IMR-90 (cell line): ENCODE results near the gene ITGB1. TPM values are rescaled to one million over a fixed set of nuclear protein-coding genes. Genes with fewer than 3 reads are reported as not detected.
A peak's percentile ranks its signal among the peaks of the same experiment; 100 is the strongest.

ENCODE experiments used
- ATAC-seq: fragments of 200-7000 bp; cut with Tn5 transposase; 2 replicates; pipeline ENCODE4 v1.9.1; 2020; ENCODE audit warnings: low read depth, mild to moderate bottlenecking, moderate library complexity
- BruUV-seq: library from RNA; stranded (reverse); fragments of 400-500 nt; replicated peaks from 2 replicates; lab custom pipeline; 2021; lab: Mats Ljungman, UMichigan
- CTCF ChIA-PET: fragments of 300-600 bp; formaldehyde crosslinking; extraction: SDS; loops from one replicate; lab custom pipeline; 2021; ENCODE audit warnings: antibody characterized with exemption; lab: Yijun Ruan, JAX
- POLR2A ChIA-PET: fragments of 300-600 bp; sonication (Branson Sonifier 250); formaldehyde crosslinking; loops from one replicate; lab custom pipeline; 2022; ENCODE audit warnings: antibody characterized with exemption; ENCODE audit not compliant: unreplicated experiment; lab: Charles Lee
- DNase-seq: peaks from one replicate; pipeline ENCODE4 v3.0.0; 2013
- H2AFZ ChIP-seq: replicated peaks from 2 replicates; pipeline ENCODE3; 2013; ENCODE audit warnings: low read length, mild to moderate bottlenecking; ENCODE audit not compliant: poor library complexity
- H2AK5ac ChIP-seq: 2 replicates; pipeline ENCODE4 v1.6.1; 2013; ENCODE audit warnings: low read depth, low read length, inconsistent platforms
- H2AK9ac ChIP-seq: replicated peaks from 2 replicates; pipeline ENCODE3; 2013; ENCODE audit warnings: mild to moderate bottlenecking, low read depth, low read length, moderate library complexity; ENCODE audit not compliant: poor library complexity
- H2BK120ac ChIP-seq: 2 replicates; pipeline ENCODE4 v1.6.1; 2013; ENCODE audit warnings: low read depth, low read length, inconsistent platforms
- H2BK15ac ChIP-seq: 3 replicates; pipeline ENCODE4 v1.6.1; 2013; ENCODE audit warnings: low read depth, low read length, inconsistent platforms
- H2BK20ac ChIP-seq: 2 replicates; pipeline ENCODE4 v1.6.1; 2013; ENCODE audit warnings: low read depth, mild to moderate bottlenecking, inconsistent platforms, low read length, moderate library complexity
- H2BK5ac ChIP-seq: 2 replicates; pipeline ENCODE4 v1.6.1; 2013; ENCODE audit warnings: mild to moderate bottlenecking, low read depth, low read length, inconsistent platforms; ENCODE audit not compliant: poor library complexity, severe bottlenecking
- H3K14ac ChIP-seq: replicated peaks from 2 replicates; pipeline ENCODE4 v1.6.1; 2013; ENCODE audit warnings: low read depth, low read length, inconsistent platforms
- H3K18ac ChIP-seq: 2 replicates; pipeline ENCODE4 v1.6.1; 2013; ENCODE audit warnings: low read depth, low read length, control low read depth
- H3K23ac ChIP-seq: 2 replicates; pipeline ENCODE4 v1.6.1; 2013; ENCODE audit warnings: low read depth, low read length, inconsistent platforms
- H3K27ac ChIP-seq: 2 replicates; pipeline ENCODE4 v1.5.1; 2013; ENCODE audit warnings: mild to moderate bottlenecking, control low read depth, low read length; ENCODE audit not compliant: insufficient read depth
- H3K27me3 ChIP-seq: 2 replicates; pipeline ENCODE4 v1.6.1; 2013; ENCODE audit warnings: low read length; ENCODE audit not compliant: control insufficient read depth, insufficient read depth
- H3K36me3 ChIP-seq: 2 replicates; pipeline ENCODE4 v1.6.1; 2013; ENCODE audit warnings: low read length, mixed read lengths; ENCODE audit not compliant: control insufficient read depth, insufficient read depth
- H3K4ac ChIP-seq: 2 replicates; pipeline ENCODE4 v1.6.1; 2013; ENCODE audit warnings: low read depth, low read length, inconsistent platforms
- H3K4me1 ChIP-seq: 2 replicates; pipeline ENCODE4 v1.6.1; 2013; ENCODE audit warnings: low read length, mixed read lengths; ENCODE audit not compliant: control insufficient read depth, insufficient read depth
- H3K4me2 ChIP-seq: 2 replicates; pipeline ENCODE4 v1.6.1; 2013; ENCODE audit warnings: low read depth, mild to moderate bottlenecking, control low read depth, low read length, moderate library complexity
- H3K4me3 ChIP-seq: 2 replicates; pipeline ENCODE4 v1.5.1; 2013; ENCODE audit warnings: low read depth, mild to moderate bottlenecking, control low read depth, low read length, moderate library complexity; ENCODE audit not compliant: insufficient read depth
- H3K56ac ChIP-seq: 2 replicates; pipeline ENCODE4 v1.6.1; 2013; ENCODE audit warnings: low read length, inconsistent platforms; ENCODE audit not compliant: insufficient read depth; ENCODE audit errors: extremely low read depth
- H3K79me1 ChIP-seq, 2 experiments: 2 replicates each; pipeline ENCODE4 v1.6.1; 2013; ENCODE audit warnings: low read length in 2 of 2, inconsistent platforms in 1 of 2, low read depth in 1 of 2
- H3K9ac ChIP-seq: 2 replicates; pipeline ENCODE4 v1.6.1; 2013; ENCODE audit warnings: low read depth, low read length, control low read depth
- H3K9me1 ChIP-seq: 2 replicates; pipeline ENCODE4 v1.6.1; 2013; ENCODE audit warnings: low read length, inconsistent platforms; ENCODE audit not compliant: insufficient read depth
- H3K9me3 ChIP-seq: 2 replicates; pipeline ENCODE4 v1.6.1; 2013; ENCODE audit warnings: low read length; ENCODE audit not compliant: control insufficient read depth, insufficient read depth
- H4K20me1 ChIP-seq: 2 replicates; pipeline ENCODE4 v1.6.1; 2013; ENCODE audit warnings: low read length, inconsistent platforms; ENCODE audit not compliant: insufficient read depth
- H4K5ac ChIP-seq: 2 replicates; pipeline ENCODE4 v1.6.1; 2013; ENCODE audit warnings: mild to moderate bottlenecking, low read depth, low read length, control low read depth
- H4K8ac ChIP-seq, 2 experiments: 2 replicates each; pipeline ENCODE4 v1.6.1; 2013; ENCODE audit warnings: low read depth in 2 of 2, low read length in 2 of 2, control low read depth in 1 of 2, inconsistent platforms in 1 of 2
- H4K91ac ChIP-seq: 2 replicates; pipeline ENCODE4 v1.6.1; 2013; ENCODE audit warnings: low read depth, low read length, inconsistent platforms; ENCODE audit not compliant: insufficient read depth
- MAFK ChIP-seq: IDR thresholded peaks from 2 replicates; pipeline ENCODE4 v1.6.1; 2012; ENCODE audit warnings: low read depth, low read length, improper control_type of control experiment
- POLR2A ChIP-seq: IDR thresholded peaks from 2 replicates; pipeline ENCODE4 v1.6.1; 2012; ENCODE audit warnings: mild to moderate bottlenecking, low read depth, low read length
- WGBS, 2 experiments: methylation state at CpG; one replicate each; pipeline versions ENCODE4 v1.1.5 to v1.1.7; 2013; ENCODE audit warnings: missing lambda C conversion rate in 2 of 2; ENCODE audit not compliant: insufficient read length in 1 of 2; ENCODE audit errors: extremely low coverage in 2 of 2; 5-methylcytosine and 5-hydroxymethylcytosine counted together
- dilution Hi-C: fragments of 300-500 bp; cut with HindIII; formaldehyde crosslinking; loops from one replicate; pipeline ENCODE4 v1.14.3; 2018; ENCODE audit warnings: low sequenced_read_pairs; ENCODE audit not compliant: unreplicated experiment
- in situ Hi-C: fragments of 300-500 bp; cut with MboI; formaldehyde crosslinking; loops from 3 replicates; pipeline ENCODE4 v1.14.3; 2019; ENCODE audit warnings: low sequenced_read_pairs, inconsistent platforms, mixed read lengths
- intact Hi-C: fragments of 100-400 bp; cut with micrococcal nuclease; formaldehyde crosslinking; loops from 2 replicates; pipeline ENCODE4 v1.10.0; 2022
- polyA plus RNA-seq, 3 experiments: library from polyadenylated mRNA; depleted of rRNA; stranded (reverse); fragments of >200 nt; gene quantifications; 2 replicates each; pipeline ENCODE4 v1.2.3, GENCODE V29; 2012; ENCODE audit warnings: low replicate concordance in 1 of 3
- total RNA-seq: library from RNA; depleted of rRNA; stranded (reverse); fragments of >200 nt; gene quantifications from 2 replicates; pipeline ENCODE4 v1.2.3, GENCODE V29; 2012

The ITGB1 gene
- total and polyA plus RNA-seq, 2 of the 4 experiments (the other 2 are of a cell fraction): 1,331 to 2,066 TPM

- Histone ChIP-seq H3K27ac (no peak overlapping the region), H3K4me2 (no peak overlapping the region), H4K5ac (no peak overlapping the region), H3K9me1 (peaks cover 14% of the 10 kb centered on the region), H4K8ac (no peak overlapping the region), H3K9ac (no peak overlapping the region), H2BK5ac (no peak overlapping the region), H4K20me1 (no peaks in the 10 kb centered on the region), H3K4ac (no peak overlapping the region), H3K56ac (no peak overlapping the region), H2AFZ (no peak overlapping the region), H3K36me3 (no peaks in the 10 kb centered on the region; the same call in 1 of the 2 replicates), H2BK15ac (no peak overlapping the region), H4K91ac (no peak overlapping the region), H3K79me1 (peaks cover 10 to 20% of the 10 kb centered on the region in 2 experiments; a peak in 3 of 4 replicates), H3K4me3 (no peak overlapping the region), H2AK5ac (no peak overlapping the region), H3K18ac (no peak overlapping the region), H2BK20ac (no peak overlapping the region), H2BK120ac (no peak overlapping the region), H3K23ac (no peak overlapping the region), H3K4me1 (peaks cover 13% of the 10 kb centered on the region), H3K27me3 (no peaks in the 10 kb centered on the region), H3K14ac (no peak overlapping the region), H2AK9ac (no peak overlapping the region), H3K9me3 (peaks cover 4% of the 10 kb centered on the region)
- ATAC-seq (no peak), DNase-seq (no peak)
- POLR2A ChIA-PET: no interaction called here
- CTCF ChIA-PET: no interaction called here
- intact Hi-C loops (no loop called here), dilution Hi-C loops (no loop called here), in situ Hi-C loops (no loop called here)
- BruUV-seq: no TSS peak
- no CpG with 5 or more reads among the region's 1 CpG for WGBS, 2 experiments
- TF ChIP-seq MAFK (0 out of 2 replicates have a peak, but pooled peaks have one; percentile 34), POLR2A (no peak)
These were observed 29.1 kb upstream of the ITGB1 start for GRCh38 chr10:32987172-32987571.
